Adipose tissue (tissue), 3 donors: ENCODE results near the gene DERA. TPM values are rescaled to one million over a fixed set of nuclear protein-coding genes. Genes with fewer than 3 reads are reported as not detected.

Source experiments
- polyA plus RNA-seq, 3 donors: library from polyadenylated mRNA; stranded (reverse); fragments of 200-250 nt; gene quantifications; one replicate each; pipeline ENCODE4 v1.2.3, GENCODE V29; 2013
- donor health status: healthy with polysubstance abuse.
- donor health status: Bipolar disorder and iron deficiency.
- donor health status: healthy.

Gene DERA
- polyA plus RNA-seq, 3 donors: 20.2 to 43.2 (median 21.2) TPM

Other genes starting within 250 kb of the DERA start
- 10 to 100 TPM; 10.1 to 71.5 (median 56.7) TPM for gene EPS8, start 121.9 kb upstream of the DERA start, polyA plus RNA-seq
- 100 to 1,000 TPM in 1 of 3 donors, 10 to 100 TPM in 2; 51.1 to 142 (median 95.6) TPM for gene STRAP, start 28.9 kb upstream of the DERA start, polyA plus RNA-seq